Kidney (tissue), 14 donors: Measurements from ENCODE around the gene LSM7. TPM values are rescaled to one million over a fixed set of nuclear protein-coding genes. Genes with fewer than 3 reads are reported as not detected.

Experiments used
- DNase-seq, 5 donors: peaks; one replicate each; pipeline ENCODE4 v3.0.0-alpha.2; 2013 to 2020
- FAIRE-seq: peaks from 2 replicates; lab custom pipeline; 2012; peaks lifted over from hg19 to GRCh38; lab: Jason Lieb, UNC
- H3K27ac ChIP-seq, 2 donors: one replicate each; pipeline ENCODE4 v1.7.0; 2013; ENCODE audit warnings: low read depth in 2 of 2, low read length in 2 of 2, inconsistent platforms in 1 of 2
- H3K27me3 ChIP-seq: one replicate; pipeline ENCODE4 v1.7.1; 2013; ENCODE audit warnings: low read length, inconsistent platforms; ENCODE audit not compliant: control insufficient read depth, insufficient read depth
- H3K36me3 ChIP-seq, 3 donors: one replicate each; pipeline versions ENCODE4 v1.7.0 to v1.7.1; 2013; ENCODE audit warnings: low read length in 3 of 3, control low read depth in 1 of 3, inconsistent platforms in 1 of 3; ENCODE audit not compliant: insufficient read depth in 3 of 3, control insufficient read depth in 2 of 3
- H3K4me1 ChIP-seq, 3 donors: one replicate each; pipeline versions ENCODE4 v1.7.0 to v1.7.1; 2013; ENCODE audit warnings: low read length in 3 of 3, inconsistent platforms in 1 of 3, low read depth in 1 of 3; ENCODE audit not compliant: control insufficient read depth in 2 of 3, insufficient read depth in 2 of 3
- H3K4me3 ChIP-seq, 3 donors: one replicate each; pipeline versions ENCODE4 v1.7.0 to v1.8.1; 2013; ENCODE audit warnings: low read length in 3 of 3, control low read depth in 1 of 3, inconsistent platforms in 1 of 3
- H3K9ac ChIP-seq, 3 donors: one replicate each; pipeline versions ENCODE4 v1.7.0 to v1.7.1; 2013; ENCODE audit warnings: low read length in 3 of 3, control low read depth in 1 of 3, inconsistent platforms in 1 of 3
- H3K9me3 ChIP-seq, 3 donors: one replicate each; pipeline versions ENCODE4 v1.7.0 to v1.7.1; 2013; ENCODE audit warnings: low read length in 3 of 3, control low read depth in 1 of 3, inconsistent platforms in 1 of 3; ENCODE audit not compliant: control insufficient read depth in 2 of 3, insufficient read depth in 1 of 3
- intact Hi-C: fragments of 100-400 bp; cut with DNase I; formaldehyde crosslinking; loops from one replicate; pipeline ENCODE4 v1.11.1; 2022
- polyA plus RNA-seq: library from polyadenylated mRNA; stranded (reverse); fragments of 350-450 nt; fragmentation: Illumina TruSeq; extraction: RNeasy Lipid Tissue Mini Kit (QIAGEN cat#74804); gene quantifications from one replicate; pipeline ENCODE4 v1.2.3, GENCODE V29; 2014; ENCODE audit warnings: low read depth, low replicate concordance; ENCODE audit not compliant: insufficient read depth
- total RNA-seq: library from RNA; stranded (reverse); fragmentation: NEBNext Ultra II Directional; extraction: Animal tissue kit (Norgen Biotek cat#: 25700); gene quantifications from one replicate; pipeline ENCODE4 v1.2.1, GENCODE V29; 2021
- TF ChIP-seq, protein P1 (sequence below): IDR thresholded peaks from 3 replicates; pipeline ENCODE4 v1.5.1; 2012; ENCODE audit warnings: mild to moderate bottlenecking, moderate library complexity, borderline replicate concordance; ENCODE audit not compliant: insufficient read depth; ENCODE audit errors: extremely low read depth
- donor health status: control.
- donor health status: control.
- donor health status: control.
- donor health status: control.
- donor health status: control.
- donor health status: DM: yes; HTN: yes; CAD: no.
- donor health status: Normal renal cell carcinoma (clear cell type).

The LSM7 gene
- total and polyA plus RNA-seq, 2 donors from 2014 or later, result 54.0 to 160 TPM

DNA sequence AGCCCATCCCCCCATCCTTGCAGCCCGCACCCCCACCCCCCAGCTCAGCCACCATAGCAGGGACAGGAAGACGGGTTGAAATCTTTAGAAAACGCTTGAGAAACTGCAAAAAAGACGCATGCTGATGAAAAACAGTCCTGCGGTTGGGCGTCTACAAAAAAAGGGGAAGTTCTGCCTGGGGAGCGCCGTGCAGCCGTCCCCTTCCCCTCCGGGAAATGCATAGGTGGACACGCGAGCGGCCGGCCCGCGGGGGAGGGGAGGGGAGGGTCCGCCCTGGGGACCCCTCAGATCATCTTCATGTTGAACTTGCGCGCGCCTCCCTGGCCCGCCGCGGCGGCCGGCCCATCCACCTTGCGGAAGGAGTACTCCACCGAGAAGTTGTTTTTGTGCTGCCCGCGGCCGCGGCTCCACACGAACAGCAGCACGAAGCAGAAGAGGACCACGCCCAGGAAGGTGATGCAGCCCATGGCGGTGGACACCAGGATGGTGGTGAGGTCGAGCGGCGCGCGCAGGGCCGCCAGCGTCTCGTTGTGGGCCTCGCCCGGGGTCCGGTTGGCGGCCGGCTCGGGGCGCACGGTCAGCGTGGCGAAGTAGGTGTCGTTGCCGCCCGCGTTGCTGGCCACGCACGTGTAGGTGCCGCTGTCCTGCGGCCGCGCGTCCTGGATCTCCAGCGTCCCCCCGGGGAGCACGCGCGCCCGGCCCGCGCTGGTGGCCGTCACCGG lies 38.5 kb downstream of the LSM7 start:
- DNase-seq (peak in 1 of 5 donors; percentile 84), FAIRE-seq (no peak)
- TF ChIP-seq, protein P1, sequence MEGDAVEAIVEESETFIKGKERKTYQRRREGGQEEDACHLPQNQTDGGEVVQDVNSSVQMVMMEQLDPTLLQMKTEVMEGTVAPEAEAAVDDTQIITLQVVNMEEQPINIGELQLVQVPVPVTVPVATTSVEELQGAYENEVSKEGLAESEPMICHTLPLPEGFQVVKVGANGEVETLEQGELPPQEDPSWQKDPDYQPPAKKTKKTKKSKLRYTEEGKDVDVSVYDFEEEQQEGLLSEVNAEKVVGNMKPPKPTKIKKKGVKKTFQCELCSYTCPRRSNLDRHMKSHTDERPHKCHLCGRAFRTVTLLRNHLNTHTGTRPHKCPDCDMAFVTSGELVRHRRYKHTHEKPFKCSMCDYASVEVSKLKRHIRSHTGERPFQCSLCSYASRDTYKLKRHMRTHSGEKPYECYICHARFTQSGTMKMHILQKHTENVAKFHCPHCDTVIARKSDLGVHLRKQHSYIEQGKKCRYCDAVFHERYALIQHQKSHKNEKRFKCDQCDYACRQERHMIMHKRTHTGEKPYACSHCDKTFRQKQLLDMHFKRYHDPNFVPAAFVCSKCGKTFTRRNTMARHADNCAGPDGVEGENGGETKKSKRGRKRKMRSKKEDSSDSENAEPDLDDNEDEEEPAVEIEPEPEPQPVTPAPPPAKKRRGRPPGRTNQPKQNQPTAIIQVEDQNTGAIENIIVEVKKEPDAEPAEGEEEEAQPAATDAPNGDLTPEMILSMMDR, result no peak
- H3K9me3 ChIP-seq, result no peaks in the 10 kb centered on the region
- no peaks in the 10 kb centered on the region for H3K36me3 ChIP-seq
- H3K4me3 ChIP-seq, result no peak overlapping the region
- H3K27ac ChIP-seq, result no peak overlapping the region
- peaks cover 0 to 15% (median 0%) of the 10 kb centered on the region in 3 donors for H3K4me1 ChIP-seq
- intact Hi-C loops, result no loop called here
- H3K27me3 ChIP-seq, result peaks cover 19% of the 10 kb centered on the region
- no peak overlapping the region for H3K9ac ChIP-seq

DNA sequence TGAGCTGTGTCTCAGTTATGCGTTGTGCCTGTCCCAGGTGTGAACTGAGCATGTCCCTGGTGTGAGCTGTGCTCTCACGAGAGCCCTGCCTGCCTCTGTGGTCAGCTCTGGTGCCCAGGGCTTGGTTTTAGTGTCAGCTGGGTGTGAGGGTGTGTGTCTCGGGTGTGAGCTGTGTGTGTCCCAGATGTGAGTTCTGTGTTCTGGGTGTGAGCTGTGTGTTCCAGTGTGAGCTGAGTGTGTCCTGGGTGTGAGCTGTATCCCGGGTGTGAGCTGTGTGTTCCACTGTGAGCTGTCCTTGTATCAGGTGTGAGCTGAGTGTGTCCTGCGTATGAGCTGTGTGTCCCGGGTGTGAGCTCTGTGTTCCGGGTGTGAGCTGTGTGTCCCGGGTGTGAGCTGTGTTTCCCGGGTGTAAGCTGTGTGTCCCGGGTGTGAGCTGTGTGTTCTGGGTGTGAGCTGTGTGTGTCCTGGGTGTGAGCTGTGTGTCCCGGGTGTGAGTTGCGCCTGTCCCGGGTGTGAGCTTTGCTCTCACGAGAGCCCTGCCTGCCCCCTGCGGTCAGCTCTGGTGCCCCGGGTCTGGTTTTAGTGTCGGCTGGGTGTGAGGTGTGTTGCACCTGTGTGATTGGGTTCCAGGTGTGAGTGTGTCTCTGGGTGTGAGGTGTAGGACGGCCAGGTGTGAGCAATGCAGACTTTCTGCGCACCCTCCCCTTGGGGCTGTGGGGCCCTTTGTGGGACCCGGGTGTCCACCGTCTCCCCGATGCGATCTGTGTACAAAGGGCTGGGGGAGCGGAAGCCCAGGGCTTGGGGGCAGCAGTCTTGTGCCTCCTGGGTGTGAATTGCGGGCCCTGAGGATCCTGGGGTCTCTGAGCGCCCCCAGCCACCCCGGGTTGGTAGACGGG lies 39.3 kb downstream of the LSM7 start:
- TF ChIP-seq, protein P1, result no peak
- intact Hi-C loops, result no loop called here
- FAIRE-seq (no peak), DNase-seq (no peak)
- Histone ChIP-seq H3K4me1 (peaks cover 0 to 15% (median 0%) of the 10 kb centered on the region in 3 donors), H3K9me3 (no peaks in the 10 kb centered on the region), H3K27ac (no peak overlapping the region), H3K4me3 (no peak overlapping the region), H3K27me3 (peaks cover 18% of the 10 kb centered on the region), H3K36me3 (no peaks in the 10 kb centered on the region), H3K9ac (no peak overlapping the region)

DNA sequence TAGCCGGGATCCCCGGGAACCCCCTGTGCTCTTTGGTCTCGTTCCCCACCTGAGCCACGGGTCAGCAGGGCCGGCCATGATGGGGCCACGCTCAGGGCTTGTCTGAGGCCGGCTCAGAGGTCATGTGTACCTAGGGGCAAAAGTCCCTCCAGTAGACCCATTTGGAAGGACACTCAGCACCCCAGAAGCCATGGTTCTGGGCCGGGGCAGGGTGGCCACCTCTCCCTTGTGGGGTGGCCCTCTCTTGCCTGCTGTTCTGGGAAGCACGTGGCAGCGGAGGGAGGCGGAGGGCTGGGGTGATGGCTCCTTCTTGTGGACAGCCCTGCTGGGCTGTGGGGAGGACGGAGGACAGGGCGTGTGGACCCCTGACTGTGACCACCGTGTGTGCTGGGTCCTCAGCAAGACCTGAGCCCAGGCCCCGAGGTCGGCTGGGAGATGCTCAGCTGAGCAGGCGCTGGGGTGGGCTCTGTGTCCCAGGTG lies 40.0 kb downstream of the LSM7 start:
- no peak overlapping the region for H3K4me3 ChIP-seq
- peaks cover 0 to 15% (median 0%) of the 10 kb centered on the region in 3 donors for H3K4me1 ChIP-seq
- H3K9me3 ChIP-seq, result no peaks in the 10 kb centered on the region
- H3K9ac ChIP-seq, result no peak overlapping the region
- no peak overlapping the region for H3K27ac ChIP-seq
- intact Hi-C loops, result no loop called here
- peaks cover 16% of the 10 kb centered on the region for H3K27me3 ChIP-seq
- no peaks in the 10 kb centered on the region for H3K36me3 ChIP-seq
- no peak for FAIRE-seq
- TF ChIP-seq, protein P1, result no peak
- no peak for DNase-seq
